Stimulated activated naive CD4-positive, alpha-beta T cell treated with Interleukin-2 at 50 U/mL for 16 hours (primary cell): Measurements from ENCODE around the gene NCKAP5L.
"Not testable (repeated sequence)": the region's sequence is repeated elsewhere in the genome, so short reads cannot be mapped to it uniquely, and the experiment has no call there.

Source experiments
- DNase-seq: peaks from one replicate; lab custom pipeline; 2025; lab: John Stamatoyannopoulos, UW

Gene NCKAP5L

DNA sequence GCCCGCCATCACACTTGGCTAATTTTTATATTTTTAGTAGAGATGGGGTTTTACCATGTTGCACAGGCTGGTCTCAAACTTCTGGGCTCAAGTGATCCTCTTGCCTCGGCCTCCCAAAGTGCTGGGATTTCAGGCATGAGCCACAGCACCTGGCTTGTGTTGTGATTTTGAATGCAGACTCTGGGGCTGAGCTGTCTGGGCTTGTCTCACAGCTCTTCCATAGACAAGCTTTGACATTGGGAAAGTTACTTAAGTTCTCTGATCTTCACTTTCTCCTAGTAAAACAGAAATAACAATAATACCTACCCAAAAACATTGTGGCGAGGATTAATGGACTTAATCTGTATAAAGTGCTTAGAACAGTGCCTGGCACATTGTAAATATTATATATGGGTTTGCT lies 50.9 kb downstream of the NCKAP5L start:
- no peak for DNase-seq

- no peak for DNase-seq
Measured at GRCh38 chr12:49776858-49777257, 51.4 kb downstream of the NCKAP5L start.

DNA sequence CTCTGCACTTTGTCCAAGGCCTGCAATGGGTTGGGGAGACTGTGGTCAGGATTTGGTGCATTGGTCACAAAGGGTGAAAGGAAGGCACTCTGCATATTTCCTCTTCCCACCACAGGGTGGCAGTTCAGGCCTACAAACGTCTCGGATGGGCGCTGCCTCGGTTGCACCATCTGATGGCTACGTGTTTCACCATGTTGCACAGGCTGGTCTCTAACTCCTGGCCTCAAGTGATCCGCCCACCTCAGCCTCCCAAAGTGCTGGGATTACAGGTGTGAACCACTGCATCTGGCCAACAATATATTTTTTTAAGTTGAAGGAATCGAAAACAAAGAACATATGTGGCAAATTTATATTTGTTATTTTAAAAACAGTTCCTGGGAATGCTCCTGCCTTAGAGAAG lies 51.8 kb downstream of the NCKAP5L start:
- DNase-seq = peak; percentile 24

DNA sequence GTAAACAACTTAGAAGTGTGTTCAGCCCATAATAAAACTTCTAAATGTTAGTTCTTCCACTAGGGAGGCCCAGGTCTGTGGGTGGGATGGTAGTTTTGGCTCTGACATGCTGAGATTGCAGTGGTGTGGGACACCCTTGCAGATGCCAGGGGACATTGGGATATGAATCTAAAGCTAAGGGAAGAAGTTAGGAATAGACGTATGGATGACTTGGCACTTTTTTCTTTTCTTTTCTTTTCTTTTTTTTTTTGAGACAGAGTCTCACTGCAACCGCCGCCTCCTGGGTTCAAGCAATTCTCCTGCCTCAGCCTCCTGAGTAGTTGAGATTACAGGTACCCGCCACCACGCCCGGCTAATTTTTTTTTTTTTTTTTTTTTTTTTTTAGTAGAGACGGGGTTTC lies 55.1 kb downstream of the NCKAP5L start:
- not testable (repeated sequence) for DNase-seq

GRCh38 chr12:49767333-49767732 lies 60.9 kb downstream of the NCKAP5L start:
- DNase-seq = no peak

DNA sequence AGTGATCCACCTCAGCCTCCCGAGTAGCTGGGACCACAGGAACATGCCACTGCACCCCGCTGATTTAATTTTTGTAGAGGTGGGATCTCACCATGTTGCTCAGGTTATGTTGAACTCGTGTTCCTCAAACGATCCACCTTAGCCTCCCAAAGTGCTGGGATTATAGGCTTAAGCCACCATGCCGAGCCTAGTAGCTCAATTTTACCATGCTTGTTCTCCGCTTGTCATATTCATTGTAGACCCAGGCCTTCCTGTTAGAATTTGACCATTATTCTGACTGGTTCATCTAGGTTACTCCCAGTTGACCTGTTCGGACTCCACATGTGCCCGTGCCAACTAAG lies 62.1 kb downstream of the NCKAP5L start:
- DNase-seq = no peak

GRCh38 chr12:49764126-49764525 lies 64.1 kb downstream of the NCKAP5L start:
- DNase-seq = no peak

DNA sequence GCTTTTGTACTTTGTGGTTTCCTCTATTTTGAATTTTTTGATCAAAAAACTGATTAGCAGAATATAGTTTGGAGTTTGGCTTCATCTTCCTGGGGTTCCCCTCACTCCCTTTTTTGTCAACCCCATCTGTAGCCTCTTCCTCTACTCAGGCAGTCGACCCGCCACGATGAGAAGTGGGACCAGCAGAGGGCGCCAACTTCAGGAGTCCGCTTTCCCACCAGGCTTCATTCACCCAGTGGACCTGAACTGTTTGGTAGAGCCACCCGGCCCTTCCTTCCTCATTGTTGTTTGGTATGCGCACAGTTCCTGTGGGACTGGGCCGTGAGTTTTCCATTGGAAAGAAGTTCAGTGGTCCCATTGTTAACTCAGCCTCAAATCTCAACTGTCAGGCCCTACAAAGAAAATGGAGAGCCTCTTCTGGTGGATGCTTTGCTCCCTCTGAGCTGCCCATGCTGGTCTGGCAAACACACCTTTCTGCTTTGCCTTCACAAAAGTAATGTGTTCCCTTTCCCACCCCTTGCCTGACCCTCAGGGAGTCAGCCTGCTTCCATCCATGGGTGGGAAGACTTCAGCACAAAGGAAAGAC lies 65.1 kb downstream of the NCKAP5L start:
- DNase-seq = peak; percentile 67

DNA sequence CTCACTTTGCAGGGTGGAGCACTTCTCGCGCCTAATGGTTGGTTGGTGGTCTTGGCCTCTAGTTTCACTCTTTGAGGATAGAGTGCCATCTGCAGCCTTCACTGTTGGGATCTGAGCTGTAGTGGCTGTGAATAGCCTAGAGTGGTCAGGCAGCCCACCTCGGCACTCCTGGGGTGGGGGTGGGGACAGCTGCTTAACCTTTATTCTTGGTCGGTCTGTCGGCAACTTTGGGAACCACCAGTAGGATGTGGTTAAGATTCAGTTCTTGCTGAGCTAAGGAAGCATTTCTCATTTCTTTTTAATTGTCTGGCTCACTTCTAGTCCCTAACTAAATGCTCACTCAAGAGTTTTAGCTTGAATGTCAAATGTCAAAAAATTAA lies 65.8 kb downstream of the NCKAP5L start:
- no peak for DNase-seq

DNA sequence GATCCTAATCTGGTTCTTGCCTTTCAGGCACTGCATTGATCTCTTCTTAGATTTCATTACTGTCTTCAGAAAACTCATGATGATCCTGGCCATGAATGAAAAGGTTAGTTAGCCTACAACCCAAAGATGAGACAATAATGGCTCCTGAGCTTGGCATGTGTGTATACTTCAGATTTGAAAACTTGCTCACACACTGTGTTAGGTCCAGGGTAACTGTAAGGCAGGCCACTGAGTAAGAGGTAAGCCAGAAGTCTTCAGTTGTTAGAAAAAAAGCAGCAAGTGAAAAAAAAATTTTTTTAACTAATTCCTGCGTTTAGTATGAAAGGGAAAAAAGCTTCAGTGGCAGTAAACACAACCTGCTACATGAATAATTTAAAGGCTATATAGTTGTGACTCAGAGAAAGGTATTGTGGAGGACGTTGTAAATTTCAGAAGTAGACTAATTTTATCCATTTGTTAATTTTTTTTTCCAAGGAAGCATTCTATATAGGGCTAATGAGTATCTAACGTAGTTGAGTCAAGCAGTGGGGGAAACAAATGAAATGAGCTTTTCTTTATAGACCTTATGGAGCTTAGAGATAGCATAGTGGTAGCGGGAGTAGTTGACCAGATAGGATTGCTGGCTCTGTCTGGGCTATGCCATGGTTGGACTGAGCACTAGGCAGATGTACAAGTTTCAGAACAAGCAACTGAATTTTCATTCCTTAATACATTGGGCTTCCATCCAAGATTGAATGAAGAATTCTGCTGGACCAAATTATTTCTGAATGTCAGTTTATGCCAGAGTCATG lies 66.3 kb downstream of the NCKAP5L start:
- DNase-seq = no peak

- no peak for DNase-seq
Measured at GRCh38 chr12:49750996-49751393, 77.2 kb downstream of the NCKAP5L start.

DNA sequence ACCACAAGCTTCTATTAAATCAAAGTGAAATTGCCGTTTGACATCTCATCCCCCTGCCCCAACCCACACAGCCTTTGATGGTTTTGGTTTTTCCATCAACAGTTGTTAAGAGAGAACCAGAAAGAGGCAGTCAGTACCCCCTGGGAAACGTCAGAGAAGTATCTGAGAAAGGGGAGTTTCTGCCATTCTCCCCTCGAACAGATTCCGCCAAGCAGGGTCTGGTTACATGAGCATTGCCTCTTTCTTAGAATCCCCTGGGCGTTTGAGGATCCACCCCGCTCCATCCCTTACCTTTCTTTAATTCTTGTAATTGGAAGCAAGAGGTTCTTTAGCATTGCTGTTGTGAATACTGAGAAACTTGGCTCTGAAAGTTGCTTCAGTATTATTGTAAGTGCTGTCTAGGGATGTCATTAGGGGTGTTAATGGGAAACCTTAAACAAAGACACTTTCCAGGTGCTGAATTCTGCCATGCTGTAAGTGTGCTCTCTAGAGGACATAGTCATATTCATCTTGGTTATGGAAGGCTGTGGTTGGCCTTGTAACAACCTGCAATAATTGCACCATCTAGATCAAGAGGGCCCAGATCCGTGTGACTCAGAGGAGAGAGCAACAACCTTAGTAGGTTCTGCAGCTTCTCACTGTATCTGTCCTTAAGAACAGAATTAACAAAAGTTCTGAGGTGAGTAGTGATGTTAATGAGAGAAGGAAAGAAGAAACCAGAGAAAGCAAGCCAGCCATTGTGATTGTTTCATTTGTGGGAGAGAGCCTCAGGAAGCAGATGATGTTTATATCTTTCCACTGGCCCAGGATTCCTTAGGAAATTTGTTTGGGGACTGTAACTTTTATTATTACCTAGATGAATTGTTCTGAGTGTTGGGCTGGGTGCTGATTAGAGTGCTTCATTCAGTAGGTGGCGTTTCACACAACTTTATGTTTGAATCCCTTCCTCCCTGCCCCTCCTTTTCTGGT lies 77.9 kb downstream of the NCKAP5L start:
- peak; percentile 51 for DNase-seq

GRCh38 chr12:49748800-49749199 lies 79.4 kb downstream of the NCKAP5L start:
- no peak for DNase-seq

DNA sequence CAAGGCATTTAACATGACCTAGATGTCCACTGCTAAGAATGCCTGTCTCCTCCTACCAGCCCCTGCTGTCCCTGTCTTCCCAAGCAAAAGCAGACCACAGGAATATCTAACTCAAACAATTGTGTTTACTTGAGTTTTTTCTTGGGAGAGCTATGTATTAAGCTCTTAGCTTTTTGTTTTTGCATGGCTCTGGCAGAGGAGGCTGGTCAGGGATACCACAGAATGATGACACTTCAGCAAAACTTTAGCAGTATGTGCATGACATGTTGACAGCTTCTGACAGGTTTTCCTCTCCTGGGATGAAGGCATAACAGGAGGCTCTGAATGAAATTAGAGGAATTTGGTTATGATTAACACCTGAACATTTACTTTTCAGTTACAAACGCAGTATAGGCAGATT lies 79.9 kb downstream of the NCKAP5L start:
- no peak for DNase-seq

GRCh38 chr12:49744363-49744885 lies 83.8 kb downstream of the NCKAP5L start:
- no peak for DNase-seq

- DNase-seq = peak; percentile 89
Measured at GRCh38 chr12:49741882-49742620, 86.2 kb downstream of the NCKAP5L start.
